ENCODE results near the gene CDH13.

DNA sequence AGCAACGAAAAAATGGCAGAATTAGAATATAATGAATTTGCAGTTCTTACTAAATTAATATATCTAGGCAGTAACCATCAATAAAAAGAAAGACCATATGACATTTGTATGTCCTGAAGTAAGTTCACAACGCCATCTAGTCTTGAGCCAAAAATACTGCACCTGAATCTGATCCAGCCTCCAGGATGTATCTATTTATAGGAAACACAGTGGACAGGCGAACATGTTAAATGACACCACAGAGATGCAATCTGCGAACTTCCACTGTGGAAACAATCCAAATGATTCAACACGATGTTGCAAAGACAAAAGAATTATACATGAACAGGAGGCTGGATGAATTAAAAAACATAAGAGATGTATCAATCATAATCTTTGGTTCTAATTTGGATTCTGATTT is 197.6 kb downstream of the CDH13 start:
- TF ChIP-seq POLR2A (IDR thresholded peaks at IDR 0.05) (no peak), CTCF (IDR thresholded peaks at IDR 0.05) (no peak)

Data from adrenal gland (tissue), 5 donors.